OCI-LY7 (cell line): ENCODE results near the gene CTSZ. TPM values are rescaled to one million over a fixed set of nuclear protein-coding genes. Genes with fewer than 3 reads are reported as not detected.

ENCODE experiments used
- BruUV-seq: library from RNA; stranded (reverse); fragments of 400-500 nt; replicated peaks from 2 replicates; lab custom pipeline; 2021; lab: Mats Ljungman, UMichigan
- CTCF ChIA-PET: fragments of 300-600 bp; sonication (Branson Sonifier 250); formaldehyde crosslinking; loops from one replicate; lab custom pipeline; 2022; ENCODE audit warnings: antibody characterized with exemption; ENCODE audit not compliant: unreplicated experiment; lab: Charles Lee
- POLR2A ChIA-PET: fragments of 300-600 bp; sonication (Branson Sonifier 250); formaldehyde crosslinking; loops from one replicate; lab custom pipeline; 2022; ENCODE audit warnings: antibody characterized with exemption; lab: Charles Lee
- DNase-seq: peaks from one replicate; pipeline ENCODE4 v3.0.0-alpha.2; 2015; ENCODE audit warnings: low spot score
- H2AFZ ChIP-seq: fragments of 200-600 bp; sonication (generic), shearing (Covaris generic); 2 replicates; pipeline ENCODE4 v1.6.1; 2014; ENCODE audit warnings: mild to moderate bottlenecking, antibody characterized with exemption, low read length, moderate library complexity
- H3K27ac ChIP-seq: fragments of 200-600 bp; sonication (generic); 2 replicates; pipeline ENCODE4 v1.5.1; 2014; ENCODE audit warnings: mixed run types, low read depth, mild to moderate bottlenecking, moderate library complexity, low read length, inconsistent platforms; ENCODE audit not compliant: poor library complexity, severe bottlenecking
- H3K36me3 ChIP-seq: fragments of 200-600 bp; sonication (generic); 2 replicates; pipeline ENCODE4 v1.6.1; 2014; ENCODE audit warnings: mild to moderate bottlenecking, antibody characterized with exemption, low read length, moderate library complexity, mixed read lengths; ENCODE audit not compliant: insufficient read depth
- H3K4me1 ChIP-seq: fragments of 200-600 bp; sonication (generic); 2 replicates; pipeline ENCODE4 v1.5.1; 2014; ENCODE audit warnings: mild to moderate bottlenecking, low read length; ENCODE audit not compliant: insufficient read depth, poor library complexity, severe bottlenecking
- H3K4me2 ChIP-seq: fragments of 200-600 bp; sonication (generic); 2 replicates; pipeline ENCODE4 v1.6.1; 2014; ENCODE audit warnings: mild to moderate bottlenecking, low read length
- H3K4me3 ChIP-seq: fragments of 200-600 bp; sonication (generic); 2 replicates; pipeline ENCODE4 v1.5.1; 2014; ENCODE audit warnings: mild to moderate bottlenecking, low read depth, low read length; ENCODE audit not compliant: poor library complexity, severe bottlenecking
- H3K79me2 ChIP-seq: fragments of 200-600 bp; sonication (generic); 2 replicates; pipeline ENCODE4 v1.6.1; 2016; ENCODE audit warnings: low read depth, mild to moderate bottlenecking, low read length, moderate library complexity, mixed read lengths; ENCODE audit not compliant: insufficient read depth
- H3K9me2 ChIP-seq: fragments of 200-600 bp; sonication (generic); 2 replicates; pipeline ENCODE4 v1.6.1; 2016; ENCODE audit warnings: mild to moderate bottlenecking, low read length, mixed read lengths; ENCODE audit not compliant: insufficient read depth
- H3K9me3 ChIP-seq: fragments of 200-600 bp; sonication (generic); 2 replicates; pipeline ENCODE4 v1.6.1; 2014; ENCODE audit warnings: mild to moderate bottlenecking, mixed run types, low read length, mixed read lengths
- H4K20me1 ChIP-seq: fragments of 200-600 bp; sonication (generic); 2 replicates; pipeline ENCODE4 v1.6.1; 2014; ENCODE audit warnings: mild to moderate bottlenecking, antibody characterized with exemption, low read length, moderate library complexity, mixed read lengths; ENCODE audit not compliant: insufficient read depth
- CTCF ChIP-seq: fragments of 200-600 bp; sonication (generic); conservative IDR thresholded peaks from 2 replicates; pipeline ENCODE4 v1.5.1; 2014; ENCODE audit warnings: mild to moderate bottlenecking, antibody characterized with exemption, low read length, moderate library complexity, mixed read lengths
- EZH2phosphoT487 ChIP-seq: fragments of 200-600 bp; sonication (generic); IDR thresholded peaks from 2 replicates; pipeline ENCODE4 v1.6.1; 2018; ENCODE audit warnings: low read depth, borderline replicate concordance, mild to moderate bottlenecking, mixed run types, antibody characterized with exemption, low read length, moderate library complexity, mixed read lengths
- intact Hi-C: fragments of 100-400 bp; cut with micrococcal nuclease; formaldehyde crosslinking; loops from one replicate; pipeline ENCODE4 v1.10.0; 2022; ENCODE audit not compliant: unreplicated experiment
- total RNA-seq, 2 experiments: library from RNA; depleted of rRNA in 1 of 2; stranded (reverse); fragments of >200 nt in 1 of 2; shearing (Covaris generic) in 1 of 2; gene quantifications; 2 replicates each; pipeline ENCODE4 v1.2.3, GENCODE V29; 2014 to 2022

Gene CTSZ
- total RNA-seq, 2 experiments from 2014 or later: 50.5 to 114 TPM

DNA sequence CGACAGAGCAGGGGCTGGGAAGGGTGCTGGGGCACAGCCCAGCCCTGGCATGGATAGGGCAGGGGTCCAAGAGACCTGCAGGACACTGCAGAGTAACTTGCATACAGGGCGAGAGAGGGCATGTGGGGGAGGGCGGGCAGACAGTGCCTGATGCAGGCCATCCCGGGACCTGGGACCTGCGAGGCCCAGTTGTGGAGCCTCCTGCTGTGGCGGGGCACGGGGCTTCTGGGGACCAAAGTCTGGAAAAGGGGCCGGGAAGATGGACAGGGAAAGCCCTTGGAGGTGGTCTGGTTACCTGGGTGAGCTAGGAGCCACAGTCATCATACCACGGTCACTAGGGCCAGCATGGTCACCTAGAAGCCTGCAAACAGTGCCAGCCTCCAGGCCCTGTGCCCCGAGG, 11.8 kb upstream of the CTSZ start:
- ChIA-PET POLR2A (interaction anchor here (1.0 kb wide), 1 partner anchor 13 kb away, joined by 8 read pairs; the partner anchor contains the start of gene ATP5F1E), CTCF (no interaction called here)
- Histone ChIP-seq H3K9me3 (no peaks in the 10 kb centered on the region), H3K9me2 (no peaks in the 10 kb centered on the region), H4K20me1 (no peaks in the 10 kb centered on the region), H3K4me3 (no peak overlapping the region), H3K79me2 (no peaks in the 10 kb centered on the region), H2AFZ (no peak overlapping the region), H3K4me1 (peaks cover 17% of the 10 kb centered on the region), H3K27ac (no peak overlapping the region), H3K36me3 (peaks cover 17% of the 10 kb centered on the region), H3K4me2 (no peak overlapping the region)
- DNase-seq: no peak
- no TSS peak for BruUV-seq
- intact Hi-C loops: no loop called here
- TF ChIP-seq EZH2phosphoT487: no peak
- no peak for TF ChIP-seq CTCF

DNA sequence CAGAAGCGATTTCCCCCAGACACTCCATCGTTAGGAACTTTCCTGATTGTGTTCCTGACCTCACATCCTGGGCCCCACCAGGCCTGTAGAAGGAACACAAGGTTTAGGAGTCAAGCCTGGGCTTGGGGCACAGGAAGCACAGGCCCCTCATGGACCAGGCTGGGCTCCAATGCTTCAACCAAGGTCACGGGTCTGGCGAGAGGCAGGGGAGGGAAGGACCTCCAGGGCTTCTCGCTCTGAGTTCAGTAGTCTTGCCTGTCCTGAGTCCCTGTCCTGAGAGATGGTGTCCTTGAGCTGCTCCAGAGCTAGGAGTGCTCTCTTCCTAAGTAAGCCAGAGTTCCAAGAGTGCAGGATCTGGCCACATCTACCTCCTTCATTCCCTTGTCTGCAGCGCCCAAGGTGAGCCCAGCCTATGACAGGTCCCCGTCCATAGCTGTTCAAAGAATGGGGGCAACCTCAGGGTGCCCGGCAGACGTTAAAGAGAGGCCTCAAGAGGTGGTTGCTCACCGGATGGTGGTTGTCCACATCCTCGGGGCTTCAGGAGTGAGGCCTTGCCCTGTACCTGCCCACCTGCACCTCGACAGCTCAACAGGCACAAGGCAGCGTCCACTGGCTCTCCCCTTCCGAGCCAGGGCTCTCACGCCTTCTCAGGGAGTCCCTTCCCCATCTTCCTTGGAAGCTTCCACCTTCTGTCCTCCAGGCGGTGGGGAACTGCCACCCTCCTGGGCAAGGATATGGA, 10.6 kb upstream of the CTSZ start:
- H3K4me1 ChIP-seq: peaks cover 17% of the 10 kb centered on the region
- no peak overlapping the region for H3K4me3 ChIP-seq
- no peak for DNase-seq
- TF ChIP-seq CTCF (no peak), EZH2phosphoT487 (no peak)
- H3K9me2 ChIP-seq: no peaks in the 10 kb centered on the region
- no peak overlapping the region for H3K4me2 ChIP-seq
- ChIA-PET POLR2A (interaction anchor here (0.7 to 1.9 kb wide), 6 partner anchors 8 to 35 kb away, joined by 3 to 8 read pairs (median 4); no protein-coding TSS in a partner anchor), CTCF (interaction anchor here (1.4 kb wide), 1 partner anchor 26 kb away, joined by 4 read pairs; no protein-coding TSS in a partner anchor)
- no TSS peak for BruUV-seq
- H4K20me1 ChIP-seq: no peaks in the 10 kb centered on the region
- H3K27ac ChIP-seq: no peak overlapping the region
- no peaks in the 10 kb centered on the region for H3K79me2 ChIP-seq
- H2AFZ ChIP-seq: no peak overlapping the region
- no peaks in the 10 kb centered on the region for H3K9me3 ChIP-seq
- intact Hi-C loops: no loop called here
- H3K36me3 ChIP-seq: peaks cover 6% of the 10 kb centered on the region
